GM13977 (cell line): ENCODE measurements around the gene CRCP.
"Not testable (repeated sequence)": the region's sequence is repeated elsewhere in the genome, so short reads cannot be mapped to it uniquely, and the experiment has no call there.

Experiments
- DNase-seq: peaks from one replicate; pipeline ENCODE4 v3.0.0; 2012; ENCODE audit warnings: low spot score
- in situ Hi-C: fragments of 300-500 bp; cut with MboI; formaldehyde crosslinking; loops from one replicate; pipeline ENCODE4 v1.12.0; 2022; ENCODE audit warnings: low sequenced_read_pairs, low pct_unique_long_range_greater_than_20kb, mixed read lengths, inconsistent platforms; ENCODE audit not compliant: unreplicated experiment
- TF ChIP-seq, protein P1 (sequence below): IDR thresholded peaks from 2 replicates; pipeline ENCODE4 v1.5.1; 2012; ENCODE audit warnings: mild to moderate bottlenecking, control low read depth; ENCODE audit not compliant: insufficient read depth; ENCODE audit errors: extremely low read depth, missing control alignments

Gene CRCP

DNA sequence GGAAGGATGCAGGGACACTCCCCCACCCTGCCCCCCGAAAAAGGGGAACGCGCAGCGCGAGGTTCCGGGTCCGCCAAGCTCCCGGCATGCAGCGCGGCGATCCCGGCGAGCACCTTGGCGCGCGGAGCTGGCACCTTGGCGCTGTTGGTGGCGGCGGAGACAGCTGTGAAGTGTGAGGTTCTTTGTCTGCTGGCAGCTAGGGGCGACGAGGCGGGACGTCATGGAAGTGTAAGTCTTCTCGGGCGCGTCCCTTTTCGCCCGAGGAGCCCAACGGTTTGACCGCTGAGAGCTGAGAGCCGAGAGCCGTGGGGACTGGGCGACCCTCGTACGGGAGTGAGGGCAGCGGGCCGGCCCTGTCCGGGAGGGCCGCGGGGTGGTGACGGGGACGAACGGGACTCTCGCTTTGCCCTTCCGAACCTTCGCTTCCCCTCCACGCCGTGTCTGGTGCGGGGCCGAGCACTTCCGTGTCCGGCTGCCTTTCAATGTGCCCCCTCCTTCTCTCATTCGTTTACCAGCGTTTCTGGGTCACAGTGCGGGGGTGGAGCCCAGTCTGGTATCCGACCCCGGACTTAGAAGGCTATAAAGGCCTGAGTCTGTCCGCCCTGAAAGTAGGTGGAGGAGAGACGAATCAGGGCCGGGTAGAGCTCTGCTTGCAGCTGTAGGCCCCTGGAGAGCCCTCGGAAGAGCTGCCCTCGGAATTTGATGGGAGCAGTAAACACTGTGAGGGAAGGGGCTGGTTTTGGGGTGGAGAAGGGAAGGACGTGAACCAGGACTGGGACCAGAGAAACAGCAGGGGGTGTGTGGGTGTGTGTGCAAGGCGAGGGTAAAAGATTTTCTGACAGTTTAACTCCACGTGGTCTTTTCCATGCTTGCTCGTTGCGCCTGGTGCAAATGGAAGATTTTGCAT, at the start of gene CRCP:
Gene CRCP (plus strand): TSS at position 105 of the 907 bp plus-strand sequence. CDS start 116 bp downstream, at position 221.
- in situ Hi-C loops, result no loop called here
- TF ChIP-seq, protein P1, sequence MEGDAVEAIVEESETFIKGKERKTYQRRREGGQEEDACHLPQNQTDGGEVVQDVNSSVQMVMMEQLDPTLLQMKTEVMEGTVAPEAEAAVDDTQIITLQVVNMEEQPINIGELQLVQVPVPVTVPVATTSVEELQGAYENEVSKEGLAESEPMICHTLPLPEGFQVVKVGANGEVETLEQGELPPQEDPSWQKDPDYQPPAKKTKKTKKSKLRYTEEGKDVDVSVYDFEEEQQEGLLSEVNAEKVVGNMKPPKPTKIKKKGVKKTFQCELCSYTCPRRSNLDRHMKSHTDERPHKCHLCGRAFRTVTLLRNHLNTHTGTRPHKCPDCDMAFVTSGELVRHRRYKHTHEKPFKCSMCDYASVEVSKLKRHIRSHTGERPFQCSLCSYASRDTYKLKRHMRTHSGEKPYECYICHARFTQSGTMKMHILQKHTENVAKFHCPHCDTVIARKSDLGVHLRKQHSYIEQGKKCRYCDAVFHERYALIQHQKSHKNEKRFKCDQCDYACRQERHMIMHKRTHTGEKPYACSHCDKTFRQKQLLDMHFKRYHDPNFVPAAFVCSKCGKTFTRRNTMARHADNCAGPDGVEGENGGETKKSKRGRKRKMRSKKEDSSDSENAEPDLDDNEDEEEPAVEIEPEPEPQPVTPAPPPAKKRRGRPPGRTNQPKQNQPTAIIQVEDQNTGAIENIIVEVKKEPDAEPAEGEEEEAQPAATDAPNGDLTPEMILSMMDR, result peak; percentile 31

DNA sequence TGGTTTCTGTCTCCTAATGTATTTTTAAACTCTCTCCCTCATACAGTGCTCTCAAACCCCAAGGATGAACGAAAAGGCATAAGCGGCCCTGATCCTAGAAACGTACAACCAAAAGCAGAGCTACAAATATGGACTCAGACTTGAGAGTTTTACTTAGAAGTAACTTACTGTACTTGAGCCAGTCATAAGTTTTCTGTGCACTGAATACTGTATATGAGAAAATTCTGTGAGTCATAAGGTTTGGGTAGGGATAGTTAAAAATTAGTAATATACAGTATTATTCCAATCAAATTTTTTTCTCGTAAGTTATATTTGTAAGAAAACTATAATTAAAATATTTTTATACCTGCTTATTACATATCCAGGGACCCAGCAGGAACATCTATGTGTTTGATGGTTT, 44.9 kb upstream of the CRCP start:
- DNase-seq, result no peak
- TF ChIP-seq, protein P1, result no peak

More for the DNA sequence above, at the start of gene CRCP:
- DNase-seq, result peak; percentile 89

DNA sequence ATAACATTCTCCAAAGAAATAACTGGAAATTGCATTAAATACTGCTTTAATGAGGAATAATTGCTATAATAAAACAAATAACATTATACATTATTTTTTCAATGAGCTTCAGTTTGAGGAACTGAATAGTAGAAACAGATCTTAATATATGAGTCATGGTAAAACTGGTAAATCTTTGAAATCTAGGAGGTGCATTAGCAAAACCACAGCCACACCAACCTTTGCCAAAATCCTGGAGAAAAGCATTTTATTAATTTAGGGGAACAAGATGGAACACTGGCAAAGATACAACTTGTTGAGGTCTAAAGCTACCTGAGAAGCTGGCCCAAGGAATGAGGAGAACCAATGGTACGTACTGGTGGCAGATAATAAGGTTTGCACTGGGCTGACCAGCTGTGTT, 44.4 kb upstream of the CRCP start:
- TF ChIP-seq, protein P1, result no peak
- in situ Hi-C loops, result no loop called here
- no peak for DNase-seq

More for the DNA sequence above, 44.9 kb upstream of the CRCP start:
- in situ Hi-C loops, result no loop called here

DNA sequence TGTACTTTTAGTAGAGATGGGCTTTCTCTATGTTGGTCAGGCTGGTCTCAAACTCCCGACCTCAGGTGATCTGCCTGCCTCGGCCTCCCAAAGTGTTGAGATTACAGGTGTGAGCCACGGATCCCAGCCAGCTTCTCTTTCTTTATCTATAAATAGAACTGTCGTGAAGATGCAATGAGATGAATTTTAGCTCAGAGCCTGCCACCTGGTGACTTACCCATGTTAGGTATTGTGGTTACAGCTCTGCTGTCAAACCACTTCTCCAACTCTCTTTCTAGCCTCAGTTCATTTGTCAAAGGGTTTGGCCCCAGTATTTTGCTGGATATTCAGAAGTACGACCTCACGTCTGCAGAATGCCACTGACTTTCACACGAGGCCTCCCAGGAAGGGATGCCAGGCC, 42.4 kb upstream of the CRCP start:
- DNase-seq, in situ Hi-C loops: not testable (repeated sequence)

GRCh38 chr7:66075590-66076461, 38.8 kb upstream of the CRCP start, which contains the start of gene ASL:
TSS of gene ASL (plus strand) at chr7:66075819. CDS start at chr7:66076082, 263 bp downstream.
- TF ChIP-seq, protein P1, result no peak
- peak; percentile 100 for DNase-seq
- in situ Hi-C loops, result no loop called here

More for the DNA sequence above, 42.4 kb upstream of the CRCP start:
- TF ChIP-seq, protein P1, result peak; percentile 11
